GM19468 (cell line): ENCODE data around the gene ATG13.

Experiments
- ATAC-seq: cut with Tn5 transposase; IDR thresholded peaks from one replicate; pipeline ENCODE4 v1.9.1; 2021; ENCODE audit warnings: mild to moderate bottlenecking, moderate library complexity, moderate number of reproducible peaks; ENCODE audit not compliant: unreplicated experiment; ENCODE audit errors: extremely low read depth

ATG13 gene

DNA sequence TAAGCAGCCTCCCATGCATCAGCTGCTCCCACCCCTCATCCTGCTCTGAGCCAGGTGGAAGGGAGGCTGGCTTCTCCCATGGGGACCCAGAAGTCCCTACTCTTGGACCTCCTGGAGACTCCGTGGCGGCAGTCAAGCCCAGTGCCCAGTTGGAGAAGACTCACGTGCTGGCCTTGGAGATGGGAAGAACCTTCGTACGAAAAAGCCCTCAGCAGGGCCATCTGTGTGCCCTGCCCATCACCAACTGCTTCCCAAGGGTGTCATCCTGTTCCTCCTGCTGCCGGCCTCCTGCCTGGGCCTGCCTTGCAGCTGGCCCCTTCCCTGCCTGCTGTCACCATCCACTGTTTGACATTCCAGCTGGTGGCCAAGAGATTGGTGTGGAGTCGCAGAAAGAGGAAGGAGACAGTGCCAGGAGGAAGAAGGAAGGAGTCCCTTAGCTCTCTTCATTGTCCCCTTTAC, 55.1 kb downstream of the ATG13 start:
- no peak for ATAC-seq

DNA sequence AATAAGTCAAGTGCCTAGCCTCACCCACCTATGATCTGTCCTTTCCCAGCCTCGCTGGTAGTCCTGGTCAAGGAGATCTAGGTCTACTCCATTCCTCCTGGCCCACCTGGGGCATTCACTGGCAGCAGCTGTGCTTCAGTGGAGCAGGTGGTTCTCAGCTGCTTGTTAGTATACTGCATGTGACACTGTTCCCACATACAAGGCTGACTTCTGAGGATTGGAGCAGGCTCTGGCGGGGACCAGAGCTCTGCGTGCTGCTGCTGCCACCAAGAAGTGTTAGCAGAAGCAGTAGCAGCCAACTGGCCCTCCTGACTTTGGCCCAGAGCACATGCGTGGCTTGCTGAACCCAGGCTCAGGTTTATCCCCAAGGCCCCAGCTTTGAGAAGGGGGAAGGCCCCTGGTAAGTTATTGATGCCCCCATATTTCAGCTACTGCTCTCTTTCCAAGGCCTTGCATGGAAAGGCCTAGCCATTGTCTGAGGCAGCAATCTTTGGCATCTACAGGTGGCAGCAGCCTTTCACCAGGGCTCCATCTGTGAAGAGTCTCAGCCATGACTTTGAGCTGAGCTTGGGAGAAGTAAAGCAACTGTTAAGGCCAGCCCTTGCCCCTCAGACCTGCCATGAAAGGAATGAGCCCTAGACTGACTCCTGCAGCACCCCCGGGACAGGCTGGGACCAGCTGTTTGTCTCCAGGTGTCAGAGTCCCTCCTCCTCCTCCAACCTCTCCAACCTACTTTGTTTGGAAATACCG, 56.5 kb downstream of the ATG13 start:
- ATAC-seq: no peak

DNA sequence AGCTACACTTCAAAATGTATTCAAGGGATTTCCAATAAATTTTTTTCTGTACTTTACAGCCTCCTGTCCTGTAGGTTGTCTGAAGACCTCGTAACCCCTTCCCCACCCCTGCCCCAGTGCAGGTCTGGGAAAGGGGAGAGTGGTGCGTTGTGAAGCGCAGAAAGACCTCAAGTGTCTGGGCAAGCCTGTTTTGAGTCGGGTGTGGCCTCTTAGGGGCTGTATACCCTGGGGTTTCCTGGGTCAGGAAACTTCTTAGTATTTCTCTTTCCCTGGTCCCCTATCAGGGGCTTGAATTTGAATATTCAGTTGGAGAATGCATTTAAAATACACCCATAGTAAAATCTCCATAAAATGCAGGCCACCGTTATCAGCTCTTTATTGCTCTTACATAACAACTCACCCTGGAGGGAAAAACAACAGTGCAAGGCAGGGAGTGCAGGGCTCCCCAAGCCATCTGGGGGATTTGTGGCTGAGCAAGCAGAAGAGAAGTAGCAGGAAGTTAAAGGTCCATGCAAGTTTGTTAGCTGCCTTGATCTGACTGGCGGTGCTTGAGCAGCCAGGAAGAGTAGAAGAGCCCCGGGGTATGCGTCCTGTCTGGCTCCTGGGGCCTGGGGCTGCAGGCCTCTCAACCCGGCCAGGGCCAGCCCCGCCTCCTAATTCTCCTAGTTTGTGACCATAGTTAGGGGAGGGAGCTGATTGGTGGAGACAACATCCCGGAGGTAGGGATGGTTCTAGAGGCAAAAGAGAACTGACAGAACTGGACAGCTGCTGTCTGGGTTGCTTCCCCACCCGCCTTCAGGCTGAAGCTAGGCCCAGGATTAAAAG, 57.3 kb downstream of the ATG13 start:
- no peak for ATAC-seq

DNA sequence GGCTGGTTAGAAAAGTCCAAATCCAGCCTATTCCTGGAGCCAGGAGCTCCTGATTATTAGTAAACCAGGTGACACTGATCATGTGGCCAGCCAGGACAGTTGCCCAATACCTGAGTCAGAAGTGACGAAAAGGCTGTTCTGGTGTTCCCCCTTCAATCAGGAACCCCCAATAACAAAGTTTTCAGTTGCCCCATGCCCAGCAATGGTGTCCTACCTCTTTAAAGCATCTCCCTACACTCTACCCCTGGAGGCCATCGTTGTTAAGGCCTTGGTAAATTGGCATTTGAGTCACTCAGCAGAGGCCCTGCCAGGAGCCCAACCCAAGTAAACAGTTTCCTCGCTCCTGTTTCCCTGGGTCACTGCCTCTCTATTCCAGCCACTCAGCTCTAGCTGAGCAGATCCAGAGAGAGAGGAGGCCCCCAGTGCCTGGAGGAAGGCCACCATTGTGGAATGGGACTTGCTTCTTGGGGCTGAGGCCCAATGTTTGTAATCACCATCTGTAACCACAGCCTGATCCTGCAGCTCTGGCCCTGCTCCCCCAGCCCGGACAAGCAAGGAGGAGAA, 58.0 kb downstream of the ATG13 start:
- ATAC-seq: no peak

DNA sequence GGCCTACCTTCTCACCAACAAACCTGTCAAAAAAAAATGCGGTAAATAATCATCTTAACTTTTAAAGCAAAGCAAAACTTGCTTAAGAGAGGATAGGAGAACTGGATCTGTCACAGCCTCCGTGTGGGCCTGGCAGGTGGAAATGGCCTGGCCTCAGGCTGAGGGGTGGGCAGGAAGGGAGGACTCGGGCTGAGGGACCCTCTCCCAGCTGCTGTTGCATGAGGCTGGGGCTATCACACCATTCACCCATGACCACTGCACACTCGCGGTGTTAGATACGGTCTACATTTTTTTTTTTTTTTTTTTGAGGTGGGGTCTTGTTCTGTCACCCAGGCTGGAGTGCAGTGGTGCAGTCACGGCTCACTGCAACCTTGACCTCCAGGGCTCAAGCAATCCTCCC, 58.6 kb downstream of the ATG13 start:
- no peak for ATAC-seq

DNA sequence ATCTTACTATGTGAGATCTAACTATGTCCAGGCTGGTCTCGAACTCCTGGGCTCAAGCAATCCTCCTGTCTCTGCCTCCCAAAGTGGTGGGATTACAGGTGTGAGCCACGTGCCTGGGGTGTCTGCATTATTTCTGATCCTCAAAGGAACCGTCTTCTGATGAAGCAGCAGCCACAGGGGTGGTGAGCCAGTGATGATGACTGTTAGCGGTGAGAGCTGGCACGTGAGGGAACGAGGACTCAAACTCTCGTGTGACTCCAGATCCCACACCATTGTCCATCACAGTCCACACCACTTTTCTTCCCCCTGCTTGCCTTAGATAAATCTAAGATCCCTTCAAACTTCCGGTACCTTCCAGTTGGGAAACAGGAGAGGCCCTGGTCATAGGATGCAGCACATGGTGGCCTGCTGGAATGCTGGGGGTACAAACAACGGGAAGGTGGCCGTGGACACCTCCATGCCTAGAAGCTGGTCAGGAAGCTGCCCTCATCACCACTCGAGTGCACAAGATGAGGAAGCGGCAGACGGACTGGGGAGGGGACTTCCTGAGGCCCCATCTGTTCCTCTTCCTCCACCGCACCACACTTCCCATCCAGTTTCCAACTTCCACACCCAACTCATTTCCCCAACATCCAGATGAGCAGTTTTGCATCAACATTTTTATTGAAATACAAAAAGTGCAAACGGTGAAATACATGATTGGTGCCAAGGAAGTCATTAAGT, 59.2 kb downstream of the ATG13 start:
- ATAC-seq: no peak

DNA sequence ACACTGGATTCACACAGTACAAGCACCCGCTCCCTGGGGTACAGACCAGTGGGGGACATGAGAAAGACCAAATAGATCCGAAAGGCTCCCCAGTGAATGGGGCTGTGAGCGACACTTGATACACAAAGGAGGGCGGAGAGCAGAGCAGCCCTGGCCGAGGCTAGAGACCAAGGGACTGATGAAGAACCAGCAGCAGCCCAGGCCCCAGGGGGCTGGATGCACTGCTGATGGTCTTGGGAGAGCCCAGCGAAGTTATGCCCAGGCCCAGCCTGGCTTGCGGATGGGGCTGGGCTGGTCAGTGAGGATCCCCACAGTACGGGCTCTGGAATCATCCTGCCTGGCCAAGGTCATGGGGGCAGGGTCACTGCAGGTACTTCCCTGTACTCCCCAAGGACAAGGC, 59.8 kb downstream of the ATG13 start:
- ATAC-seq: no peak

DNA sequence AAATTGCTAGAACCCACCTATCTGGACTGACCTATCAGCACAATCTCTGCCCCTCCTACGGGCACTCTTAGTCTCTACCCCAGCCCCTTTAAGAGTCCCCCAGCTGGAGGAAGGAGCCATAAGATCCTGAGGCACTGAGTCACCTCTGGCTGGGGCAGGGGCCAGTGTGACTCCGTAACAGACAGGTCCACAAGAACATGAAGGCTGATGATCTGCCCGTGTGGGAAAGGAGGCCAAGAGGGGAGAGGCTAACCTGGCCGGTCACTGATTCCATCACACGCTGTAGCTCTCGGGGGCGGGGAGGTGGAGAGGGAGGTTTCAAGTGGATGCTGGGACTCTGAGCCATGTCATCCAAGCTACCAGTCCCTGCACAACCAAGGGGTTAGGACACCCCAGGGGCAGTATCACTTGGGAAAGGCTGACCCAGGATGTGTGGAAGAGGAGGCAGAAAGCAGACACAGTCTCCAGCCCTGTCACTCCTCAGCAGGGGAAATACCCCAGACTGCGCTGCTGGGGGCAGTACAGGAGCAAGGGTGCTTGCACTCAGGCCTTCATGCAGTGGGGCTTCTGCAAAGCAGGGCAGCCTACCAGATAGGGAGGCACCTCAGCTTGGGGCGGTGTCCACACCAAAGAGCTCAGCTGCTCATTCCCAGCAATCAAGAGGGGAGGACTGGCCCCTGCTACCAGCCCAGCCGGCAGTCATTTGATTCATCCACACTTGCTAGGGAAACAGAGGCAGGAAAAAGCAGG, 60.8 kb downstream of the ATG13 start:
- no peak for ATAC-seq

DNA sequence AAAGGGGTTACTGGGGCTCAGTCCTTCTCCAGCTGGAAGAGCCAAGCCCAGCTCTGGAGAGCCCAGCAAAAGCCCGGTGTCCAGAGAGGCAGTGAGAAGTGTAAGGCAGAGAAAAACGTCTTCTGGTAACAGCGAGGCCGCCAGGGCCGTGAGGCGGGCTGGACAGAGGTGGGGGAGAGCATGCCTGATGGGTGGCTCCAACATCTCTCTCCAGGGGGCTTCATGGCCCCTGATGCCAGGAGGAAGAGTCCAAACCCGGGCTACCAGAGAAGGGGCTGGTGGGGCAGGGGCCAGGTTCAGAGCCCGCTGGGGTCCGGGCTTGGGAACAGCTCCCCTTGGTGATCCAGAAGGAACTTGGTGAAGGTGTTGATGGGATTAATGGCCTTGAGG, 61.4 kb downstream of the ATG13 start:
- ATAC-seq: no peak

DNA sequence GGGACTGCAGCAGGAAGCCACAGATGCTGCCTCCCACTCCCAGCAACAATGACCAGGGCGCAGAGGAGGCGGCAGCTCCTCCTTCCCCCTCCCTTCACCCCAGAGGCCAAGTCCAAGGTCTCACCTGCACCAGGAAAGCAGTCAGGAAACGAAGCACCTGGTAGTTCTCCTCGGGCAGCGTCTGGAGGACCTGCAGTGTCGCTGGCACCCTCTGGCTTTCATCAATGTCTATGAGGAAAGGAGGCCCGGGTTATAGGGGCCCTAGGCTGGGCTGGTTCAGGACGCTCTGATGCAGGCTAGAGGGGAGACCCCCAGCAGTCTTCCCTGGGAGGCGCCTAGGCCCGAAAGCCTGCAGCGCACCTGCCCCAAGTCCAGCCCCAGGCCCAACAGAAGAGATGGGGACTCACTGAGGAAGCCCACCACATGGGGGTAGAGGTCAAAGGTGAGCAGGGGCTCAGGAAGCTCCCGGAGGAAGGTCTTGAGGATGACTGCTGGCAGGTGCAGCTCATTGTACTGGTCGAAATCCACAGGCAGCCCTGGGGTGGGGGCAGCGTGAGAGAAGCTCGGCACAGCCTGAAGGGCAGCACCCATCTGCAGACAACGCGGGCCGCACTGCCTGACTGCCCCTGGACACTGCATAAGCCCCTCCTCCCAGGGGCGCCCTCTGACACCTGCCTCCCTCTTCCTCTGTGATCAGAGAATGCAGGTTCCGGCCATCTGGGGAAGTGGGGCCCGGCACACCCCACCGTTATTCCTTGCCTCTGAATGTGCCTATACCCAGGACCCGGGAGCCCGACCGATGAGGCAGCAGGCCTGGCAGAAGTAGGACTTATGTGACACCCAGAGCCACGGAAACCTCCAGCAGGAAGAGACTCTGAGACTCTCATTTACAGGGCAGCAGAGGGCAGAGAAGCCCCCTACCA, 62.1 kb downstream of the ATG13 start:
- no peak for ATAC-seq

DNA sequence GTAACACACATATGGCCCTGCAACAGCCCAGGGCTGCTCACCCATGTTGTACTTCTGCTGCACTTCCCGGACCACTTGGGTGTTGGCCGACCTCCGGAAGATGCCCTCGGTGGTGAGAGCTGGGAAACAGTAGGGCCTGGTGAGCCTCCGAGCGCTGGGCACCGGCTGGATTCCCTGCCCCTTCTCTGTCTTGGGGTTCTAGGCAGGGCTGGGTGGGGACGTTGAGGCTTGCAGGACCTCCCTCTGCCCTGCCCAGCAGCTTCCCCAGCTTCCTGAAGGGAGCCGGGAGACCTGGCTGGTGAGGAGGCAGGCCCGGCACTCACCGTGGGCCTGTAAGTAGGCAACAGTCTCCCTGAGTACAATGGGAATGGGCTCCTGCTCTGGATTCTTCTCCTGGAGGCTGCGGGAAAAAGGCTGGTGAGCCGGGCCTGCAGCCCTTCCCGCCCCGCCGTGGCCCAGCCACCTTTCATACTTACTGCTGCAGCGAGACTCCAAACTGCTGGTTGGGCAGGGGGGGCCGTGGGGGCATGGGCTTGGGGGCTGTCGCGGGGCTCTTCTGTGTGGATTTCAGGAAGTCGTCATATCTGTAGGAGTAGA, 62.9 kb downstream of the ATG13 start:
- no peak for ATAC-seq

DNA sequence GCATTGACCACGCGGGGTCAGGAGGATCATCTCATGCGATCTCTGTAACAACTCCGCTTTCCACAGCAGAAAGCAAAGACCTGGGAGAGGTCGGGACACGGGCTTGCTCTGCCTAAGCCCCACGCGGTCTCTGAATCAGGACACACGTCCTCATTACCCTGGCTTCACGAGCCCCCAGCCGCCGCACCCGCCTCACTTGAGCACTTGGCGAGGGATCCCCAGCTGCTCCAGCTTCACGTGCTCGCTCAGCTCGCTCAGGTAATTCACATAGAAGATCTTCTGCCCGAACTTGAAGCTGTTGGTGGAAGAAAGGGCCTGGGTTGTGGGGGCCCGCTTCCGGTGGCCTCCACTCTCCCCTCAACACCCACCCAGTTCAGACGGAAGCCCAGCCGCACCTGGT, 63.5 kb downstream of the ATG13 start:
- ATAC-seq: no peak

DNA sequence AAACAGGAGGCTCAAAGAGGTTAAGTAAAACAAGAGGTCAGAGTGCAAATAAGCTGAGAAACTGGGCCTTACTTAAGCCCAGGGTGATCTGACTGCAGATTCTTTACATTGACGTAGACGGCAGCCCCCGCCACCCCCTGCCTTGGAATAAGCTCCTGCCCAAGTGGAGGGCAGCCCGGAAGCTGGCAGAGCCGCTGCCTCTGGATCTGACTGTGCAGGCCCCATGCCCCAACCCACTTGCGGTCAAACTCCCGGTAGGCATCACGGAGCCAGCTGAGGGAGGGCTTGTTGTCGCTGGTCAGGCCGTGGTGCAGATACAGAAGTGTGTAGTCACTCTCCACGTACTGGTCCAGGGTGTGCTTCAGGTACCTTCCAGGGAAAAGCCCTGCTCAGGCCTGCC, 64.5 kb downstream of the ATG13 start:
- ATAC-seq: no peak

DNA sequence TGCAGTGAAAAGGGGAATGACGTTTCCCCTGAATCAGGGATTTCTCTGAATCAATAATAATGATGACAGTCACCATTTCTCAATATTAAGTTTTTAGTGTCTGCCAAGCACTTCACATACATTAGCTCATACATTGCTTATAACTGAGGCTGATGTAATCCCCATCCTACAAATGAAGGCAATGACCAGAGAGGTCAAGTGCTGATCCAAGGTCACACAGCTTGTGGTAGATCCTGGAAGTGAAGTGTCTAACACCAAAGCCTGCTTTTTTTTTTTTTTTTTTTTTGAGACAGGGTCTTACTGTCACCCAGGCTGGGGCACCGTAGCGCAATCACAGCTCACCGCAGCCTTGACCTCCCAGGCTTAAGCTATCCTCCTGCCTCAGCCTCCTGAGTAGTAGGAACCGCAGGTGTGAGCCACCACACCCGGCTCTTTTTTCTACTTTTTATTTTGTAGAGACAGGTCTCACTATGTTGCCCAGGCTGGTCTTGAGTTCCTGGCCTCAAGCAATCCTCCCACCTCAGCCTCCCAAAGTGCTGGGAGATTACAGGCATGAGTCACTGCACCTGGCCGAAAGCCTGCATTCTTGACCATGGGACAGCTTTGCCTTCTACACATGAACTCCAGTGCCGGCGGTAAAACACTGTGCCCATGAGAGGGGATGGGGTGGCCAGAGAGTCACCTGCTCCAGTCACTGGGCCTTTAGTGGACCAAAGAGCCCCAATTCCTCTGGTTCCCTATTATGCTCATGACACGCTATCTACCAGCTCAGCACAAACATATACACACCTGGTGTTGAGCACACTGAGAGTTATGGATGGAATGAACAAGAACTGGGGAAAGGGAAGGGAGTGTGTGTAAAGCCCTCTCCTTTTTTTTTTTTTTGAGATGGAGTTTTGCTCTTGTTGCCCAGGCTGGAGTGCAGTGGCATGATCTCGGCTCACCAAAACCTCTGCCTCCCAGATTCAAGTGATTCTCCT, 65.7 kb downstream of the ATG13 start:
- no peak for ATAC-seq

DNA sequence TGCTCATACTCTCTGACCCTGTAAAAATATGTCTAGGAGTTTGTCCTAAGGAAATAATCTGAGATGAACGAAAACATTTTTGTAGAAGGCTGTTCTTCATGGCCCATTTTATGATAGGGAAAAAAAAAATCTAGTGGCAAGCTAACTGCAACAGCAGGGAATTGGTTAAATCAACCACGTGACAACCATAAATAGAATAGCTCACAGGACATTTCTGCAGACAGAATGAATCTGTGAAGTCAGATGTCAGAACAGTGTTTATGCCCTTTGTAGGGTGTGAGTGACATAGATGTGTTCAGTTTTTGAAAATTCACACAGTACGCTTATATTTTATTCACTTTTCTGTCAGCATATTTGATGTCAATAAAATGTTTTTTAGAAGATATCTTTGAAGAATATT, 67.0 kb downstream of the ATG13 start:
- no peak for ATAC-seq

DNA sequence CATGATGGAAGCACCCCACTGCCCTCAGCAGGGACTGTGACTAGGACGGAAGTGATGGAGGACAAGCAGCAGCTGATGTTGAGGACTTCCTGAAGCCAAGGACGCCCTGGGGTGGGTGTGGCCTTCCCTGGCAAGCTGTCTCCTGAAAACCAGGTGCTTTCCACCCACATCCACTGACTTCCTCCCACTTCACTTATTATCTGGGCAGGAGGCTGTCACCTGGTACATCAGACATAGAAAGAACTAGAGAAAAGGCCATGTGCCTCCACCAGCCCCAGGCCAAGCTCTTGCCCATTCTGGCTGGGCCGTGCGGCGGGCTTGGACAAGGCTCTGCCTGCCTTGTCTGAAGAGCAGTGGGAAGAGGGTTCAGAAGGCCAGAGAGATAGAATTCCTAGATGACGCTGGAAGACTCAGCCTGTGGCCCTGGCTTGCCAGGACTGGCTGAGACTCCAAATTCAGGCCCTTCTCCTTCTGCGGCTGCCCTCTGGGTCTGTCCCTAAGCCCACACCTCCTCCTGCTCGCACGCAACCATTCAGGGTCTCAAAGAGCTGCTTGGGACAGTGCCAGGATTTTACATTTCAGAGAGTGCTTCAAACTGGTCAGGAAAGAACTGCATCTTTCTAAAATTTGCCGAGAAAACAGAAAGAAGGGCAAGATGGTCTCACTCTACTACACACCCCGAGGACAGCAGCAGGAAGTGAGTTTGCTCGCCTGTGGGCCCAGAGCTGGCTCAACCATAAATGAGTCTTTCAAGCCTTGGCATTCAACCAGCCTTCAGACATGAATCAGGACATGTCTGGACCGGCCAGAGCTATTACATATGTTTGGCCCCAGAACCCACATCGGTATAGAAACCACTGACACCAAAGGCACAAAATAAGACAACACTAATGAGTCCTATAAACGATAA, 69.8 kb downstream of the ATG13 start:
- ATAC-seq: no peak
